ENCODE measurements around the gene SPPL2B.

The SPPL2B gene

DNA sequence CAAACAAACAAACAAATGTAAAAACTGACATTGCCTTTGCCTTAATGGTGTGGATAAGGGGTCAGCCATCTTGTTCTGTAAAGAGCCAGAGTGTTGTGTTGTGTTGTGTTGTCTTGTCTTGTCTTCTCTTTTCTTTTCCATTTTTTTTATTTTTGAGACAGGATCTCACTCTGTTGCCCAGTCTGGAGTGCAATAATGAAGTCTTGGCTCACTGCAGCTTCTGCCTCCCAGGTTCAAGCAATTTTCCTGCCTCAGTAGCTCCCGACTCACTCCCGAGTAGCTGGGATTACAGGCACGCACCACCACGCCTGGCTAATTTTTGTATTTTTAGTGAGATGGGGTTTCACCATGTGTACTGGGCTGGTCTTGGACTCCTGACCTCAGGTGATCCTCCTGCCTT lies 71.1 kb downstream of the SPPL2B start:
- in situ Hi-C loops (cut with MboI; ENCODE audit: low sequenced_read_pairs), result no loop called here
